HG02938 (cell line): Measurements from ENCODE around the gene CDK18.

ENCODE experiments used
- ATAC-seq: cut with Tn5 transposase; IDR thresholded peaks from one replicate; pipeline ENCODE4 v1.9.1; 2021; ENCODE audit warnings: mild to moderate bottlenecking, moderate library complexity; ENCODE audit not compliant: unreplicated experiment

Gene CDK18

GRCh38 chr1:205535096-205535495 lies 30.6 kb downstream of the CDK18 start:
- no peak for ATAC-seq

GRCh38 chr1:205535866-205536758 lies 31.6 kb downstream of the CDK18 start:
- ATAC-seq = no peak

- ATAC-seq = no peak
These were observed 32.4 kb downstream of the CDK18 start for GRCh38 chr1:205536759-205537361.

- no peak for ATAC-seq
These were observed 33.0 kb downstream of the CDK18 start for GRCh38 chr1:205537386-205538018.

GRCh38 chr1:205538235-205538840 lies 33.9 kb downstream of the CDK18 start:
- ATAC-seq = no peak

- no peak for ATAC-seq
These were observed 36.9 kb downstream of the CDK18 start for GRCh38 chr1:205541161-205541886.

- ATAC-seq = no peak
These were observed 37.9 kb downstream of the CDK18 start for GRCh38 chr1:205542367-205542766.

- no peak for ATAC-seq
These were observed 39.2 kb downstream of the CDK18 start for GRCh38 chr1:205543351-205544301.

GRCh38 chr1:205545001-205545919 lies 40.8 kb downstream of the CDK18 start:
- no peak for ATAC-seq

- ATAC-seq = no peak
These were observed 41.5 kb downstream of the CDK18 start for GRCh38 chr1:205545991-205546390.

GRCh38 chr1:205546541-205546940 lies 42.1 kb downstream of the CDK18 start:
- ATAC-seq = no peak

- ATAC-seq = no peak
These were observed 43.7 kb downstream of the CDK18 start for GRCh38 chr1:205547936-205548827.

GRCh38 chr1:205554026-205554811 lies 49.8 kb downstream of the CDK18 start:
- ATAC-seq = no peak

- ATAC-seq = no peak
These were observed 57.2 kb downstream of the CDK18 start for GRCh38 chr1:205561501-205562203.

- no peak for ATAC-seq
These were observed 59.5 kb downstream of the CDK18 start for GRCh38 chr1:205563927-205564441.

- no peak for ATAC-seq
These were observed 61.3 kb downstream of the CDK18 start for GRCh38 chr1:205565799-205566198.
